Inferior parietal cortex (tissue), 1 donor: Measurements from ENCODE around the gene HMX1.

ENCODE experiments used
- DNase-seq: peaks from one replicate; pipeline ENCODE4 v3.0.0-alpha.2; 2016; ENCODE audit errors: extremely low spot score

The HMX1 gene

DNA sequence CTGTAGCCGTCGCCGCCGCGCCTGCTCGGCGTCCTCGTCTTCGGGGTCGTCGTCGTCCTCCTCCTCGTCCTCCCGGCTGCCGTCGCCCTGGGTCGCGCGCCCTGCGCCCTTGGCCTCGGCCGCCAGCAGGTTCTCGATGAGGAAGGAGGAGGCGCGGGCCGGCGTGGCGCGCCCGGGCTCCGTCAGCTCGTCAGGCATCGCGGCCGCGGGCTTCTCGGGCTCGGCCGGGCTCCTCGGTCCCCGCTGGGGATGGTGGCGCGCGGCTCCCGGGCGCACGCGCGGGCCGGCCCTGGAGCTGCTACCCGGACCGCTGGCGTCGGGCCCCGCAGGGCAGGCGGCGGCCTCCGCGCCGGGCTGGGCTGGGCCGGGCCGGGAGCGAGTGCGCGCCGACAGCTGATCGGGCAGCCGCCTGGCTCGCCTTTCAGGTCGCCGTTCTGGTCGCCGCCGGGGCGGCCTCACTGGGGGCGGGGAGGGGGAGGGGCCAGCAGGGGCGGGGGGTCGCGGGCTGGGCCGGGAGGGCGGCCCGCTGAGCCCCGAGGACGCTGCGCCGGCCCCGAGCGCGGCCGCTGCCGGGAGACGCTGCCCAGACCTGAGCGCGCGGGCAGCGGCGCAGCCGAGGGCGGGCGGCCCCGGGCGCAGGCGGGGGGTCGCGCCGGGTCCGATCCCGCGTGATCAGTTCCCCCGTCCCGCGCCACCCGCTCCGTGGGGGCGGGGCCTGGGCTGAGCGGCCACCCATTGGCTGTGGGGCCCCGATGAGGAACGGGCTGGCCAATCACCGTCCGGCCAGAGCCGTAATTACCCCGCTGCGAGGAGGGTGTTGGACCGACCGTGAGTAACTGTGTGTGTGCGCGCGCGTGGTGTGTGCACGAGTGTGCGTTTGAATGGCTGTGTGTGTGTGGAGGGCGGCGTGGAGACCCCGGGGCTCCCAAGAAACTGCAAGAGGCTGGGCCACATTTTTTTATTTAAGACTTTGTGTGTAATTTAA lies at the start of gene HMX1:
Gene HMX1, minus strand, starts transcription at position 423 of the 985 bp plus-strand sequence. Its CDS starts 225 bp downstream, at position 198.
- peak; percentile 29 for DNase-seq

DNA sequence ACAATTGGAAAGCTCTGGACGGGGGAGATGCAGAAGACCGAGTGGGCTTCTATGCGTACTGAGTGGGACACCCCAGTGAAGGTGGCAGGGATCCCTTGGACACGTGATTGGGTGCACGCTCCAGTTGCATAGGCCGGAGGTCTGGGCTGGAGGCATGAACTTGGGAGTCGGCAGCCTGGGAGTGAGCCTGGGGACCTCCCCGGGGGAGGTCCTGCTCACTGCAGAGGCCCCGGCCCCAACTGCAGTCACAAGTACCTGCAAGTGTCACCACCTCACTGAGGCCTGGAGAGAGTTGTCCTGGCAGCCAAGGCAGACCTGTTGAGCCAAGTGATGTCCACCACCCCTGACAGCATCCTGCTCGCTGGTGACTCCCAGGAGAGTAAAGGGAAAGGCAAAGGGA lies 49.3 kb upstream of the HMX1 start:
- DNase-seq, result no peak

- no peak for DNase-seq
Measured at GRCh38 chr4:8920289-8920965, 48.8 kb upstream of the HMX1 start.

DNA sequence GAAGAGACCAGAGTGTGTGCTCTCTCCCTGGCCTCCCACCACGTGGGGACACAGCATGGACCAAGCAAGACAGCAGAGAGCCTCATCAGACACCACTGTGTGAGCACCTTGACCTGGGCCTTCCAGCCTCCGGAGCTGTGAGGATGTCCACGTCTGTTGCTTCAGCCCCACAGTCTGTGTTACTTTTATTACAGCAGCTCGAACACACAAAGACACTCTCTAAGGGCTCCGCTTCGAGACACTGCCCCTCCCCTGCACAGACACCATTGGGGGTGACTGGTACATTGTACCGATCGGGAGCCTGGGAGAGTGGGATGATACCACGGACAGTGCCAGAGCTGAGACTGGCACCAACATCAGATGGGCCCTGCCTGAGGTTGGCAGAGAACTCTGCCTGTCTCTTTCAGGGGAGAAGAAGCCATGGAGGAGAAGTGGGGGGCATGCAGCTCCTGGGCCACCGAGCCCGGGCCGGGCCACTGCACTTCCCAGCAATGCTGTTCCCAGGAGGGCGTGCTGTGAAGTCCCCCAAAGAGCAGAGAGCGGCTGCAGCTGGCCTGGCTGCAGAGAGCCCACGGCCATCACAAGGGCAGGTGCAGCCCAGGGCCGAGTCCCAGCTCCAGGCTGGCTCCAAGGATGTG lies 48.1 kb upstream of the HMX1 start:
- DNase-seq, result no peak

GRCh38 chr4:8917868-8918783 lies 46.5 kb upstream of the HMX1 start:
- DNase-seq, result peak; percentile 72

- no peak for DNase-seq
Measured at GRCh38 chr4:8917321-8917811, 45.7 kb upstream of the HMX1 start.

DNA sequence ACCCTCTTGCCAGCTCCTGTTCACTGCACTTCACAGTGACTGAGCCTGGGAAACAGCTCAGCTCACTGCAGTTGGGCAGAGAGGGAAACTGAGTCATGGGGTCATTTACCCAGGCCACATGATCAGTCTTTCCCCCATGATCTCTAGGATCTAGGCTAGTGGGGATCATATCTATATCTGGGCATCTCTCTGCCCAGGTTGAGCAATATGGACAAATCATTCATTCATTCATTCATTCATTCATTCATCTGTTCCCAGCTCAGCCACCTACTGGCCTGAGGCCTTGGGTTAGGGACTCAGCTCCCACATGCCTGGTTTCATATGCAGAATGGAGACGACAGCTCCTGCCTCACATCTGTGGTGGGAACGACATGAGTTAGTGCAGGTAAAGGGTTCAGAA lies 45.3 kb upstream of the HMX1 start:
- DNase-seq, result no peak

- DNase-seq, result no peak
Measured at GRCh38 chr4:8916351-8916885, 44.8 kb upstream of the HMX1 start.

- DNase-seq, result no peak
Measured at GRCh38 chr4:8915201-8916200, 43.9 kb upstream of the HMX1 start.

DNA sequence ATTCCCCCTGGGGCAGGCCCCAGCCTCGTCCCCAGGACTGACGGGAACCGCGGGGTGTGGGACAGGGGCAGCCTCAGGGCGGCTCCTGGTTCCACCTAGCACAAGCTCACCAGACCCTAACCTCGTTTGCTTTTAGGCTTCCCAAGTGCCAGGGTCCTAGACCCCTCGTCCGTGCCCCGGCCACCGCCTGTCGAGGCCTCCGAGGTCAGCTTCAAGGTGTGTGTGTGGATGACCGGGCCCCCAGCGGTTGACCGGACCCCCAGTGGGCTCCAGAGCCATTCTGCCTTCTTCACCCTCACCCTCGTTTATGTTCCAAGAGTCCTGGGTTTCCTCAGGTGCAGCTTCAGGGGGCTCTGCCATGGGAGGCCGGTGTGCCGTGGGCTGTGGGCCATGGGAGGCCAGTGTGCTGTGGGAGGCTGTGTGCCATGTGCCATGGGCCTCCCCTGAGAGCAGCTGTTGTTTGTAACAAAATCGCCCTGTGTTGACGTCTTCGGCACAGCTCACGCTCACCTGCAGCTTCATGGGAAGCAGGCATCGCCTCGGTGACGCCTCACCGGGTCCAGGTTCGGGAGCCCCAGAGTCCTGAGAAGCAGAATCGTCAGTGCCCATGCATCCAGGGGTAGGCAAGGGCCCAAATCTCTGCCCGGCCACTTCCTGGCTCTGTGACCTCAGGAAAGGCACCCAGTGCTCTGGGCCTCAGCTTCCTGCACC lies 43.0 kb upstream of the HMX1 start:
- DNase-seq, result no peak

DNA sequence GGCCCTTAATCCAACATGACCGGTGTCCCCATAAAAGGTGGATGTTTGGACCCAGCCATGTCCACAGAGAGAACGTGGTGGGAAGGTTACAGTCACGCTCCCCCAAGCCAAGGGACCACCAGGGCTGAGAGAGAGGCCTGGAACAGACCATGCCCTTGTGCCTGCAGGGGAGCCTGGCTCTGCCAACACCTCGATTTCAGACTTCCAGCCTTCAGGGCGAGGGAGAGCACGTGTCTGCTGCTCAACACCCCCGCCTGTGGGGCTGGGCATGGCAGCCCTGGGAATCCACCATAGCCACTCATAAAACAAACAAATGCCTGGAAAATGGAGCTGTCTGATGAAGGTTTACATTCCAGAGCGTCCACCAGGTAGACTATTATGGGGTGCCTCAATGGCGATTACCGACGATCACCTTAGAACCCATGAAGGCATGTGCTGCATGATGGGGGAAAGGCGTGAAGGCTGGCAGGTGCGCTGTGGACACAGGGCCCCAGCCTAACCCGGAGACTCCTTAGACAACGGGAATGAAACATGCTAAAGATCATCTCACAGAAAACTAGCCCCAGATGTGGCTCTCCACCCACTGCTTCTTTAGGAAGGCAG lies 42.3 kb upstream of the HMX1 start:
- DNase-seq, result no peak

GRCh38 chr4:8913121-8913857 lies 41.6 kb upstream of the HMX1 start:
- no peak for DNase-seq

- DNase-seq, result no peak
Measured at GRCh38 chr4:8912506-8912905, 40.9 kb upstream of the HMX1 start.

GRCh38 chr4:8912089-8912455 lies 40.4 kb upstream of the HMX1 start:
- DNase-seq, result no peak

DNA sequence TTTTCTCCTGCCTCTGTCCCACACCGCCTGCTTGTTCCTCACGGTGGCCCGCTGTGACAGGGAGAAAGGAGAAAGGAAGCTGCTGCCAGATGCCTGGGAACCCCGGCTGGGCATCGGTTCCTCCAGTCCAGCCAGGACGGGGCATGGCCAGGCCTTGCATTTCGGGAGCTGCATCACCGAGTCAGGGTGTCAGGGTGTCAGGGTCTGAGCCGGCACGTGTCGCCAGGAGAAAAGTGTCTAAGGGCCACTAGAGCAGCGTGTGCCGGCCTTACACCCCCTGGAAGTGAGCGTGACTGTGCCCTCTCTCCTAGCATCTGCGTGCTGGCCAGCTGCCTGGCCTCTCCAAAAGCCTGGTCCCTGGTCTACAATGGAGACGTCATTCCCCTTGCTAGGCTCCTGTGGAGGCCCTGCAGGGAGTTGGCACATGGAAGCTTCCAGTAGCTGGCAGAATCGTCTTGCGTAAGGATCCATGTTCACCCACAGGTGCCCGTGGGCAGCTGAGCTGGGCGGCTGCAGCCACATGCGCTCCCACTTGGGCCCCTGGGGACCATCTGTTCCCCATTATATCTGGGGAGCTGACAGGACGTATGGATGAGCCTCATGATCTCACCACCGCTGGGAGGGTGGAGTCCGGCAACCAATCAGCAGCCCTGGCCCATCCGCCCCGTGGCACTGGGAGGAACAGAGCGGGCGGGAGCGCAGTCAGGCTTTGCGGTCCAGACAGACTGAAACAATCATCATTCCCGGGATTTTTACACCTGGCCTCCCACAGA lies 39.9 kb upstream of the HMX1 start:
- DNase-seq, result no peak

DNA sequence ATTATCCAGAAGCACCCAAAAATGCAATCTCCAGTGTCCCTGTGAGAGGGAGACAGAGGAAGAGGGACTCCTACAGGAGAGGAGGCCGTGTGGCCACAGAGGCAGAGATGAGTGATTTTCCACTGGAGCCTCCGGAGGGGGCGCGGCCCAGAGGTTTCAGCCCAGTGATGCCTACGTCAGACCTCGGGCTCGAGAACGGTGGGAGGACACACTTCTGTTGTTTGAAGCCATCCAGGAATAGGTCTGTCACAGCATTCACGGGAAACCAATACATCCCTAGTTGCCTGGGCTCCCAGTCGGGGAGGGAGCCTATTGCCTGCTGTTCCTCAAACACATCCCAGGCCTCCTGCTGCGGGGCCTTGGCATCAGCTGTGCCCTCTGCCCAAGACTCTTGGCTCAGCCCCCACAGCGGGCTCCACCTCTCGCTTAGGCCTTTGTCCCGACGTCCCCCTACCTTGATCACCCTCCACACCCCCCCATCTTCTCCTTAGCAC lies 39.2 kb upstream of the HMX1 start:
- no peak for DNase-seq
